NCI-H146 treated with DMSO at 0.1 percent for 48 hours (cell line): ENCODE data around the gene MYCBP2.
"Not testable (repeated sequence)": the region's sequence is repeated elsewhere in the genome, so short reads cannot be mapped to it uniquely, and the experiment has no call there.

Source experiments
- DNase-seq: peaks from one replicate; lab custom pipeline; 2025; ENCODE audit not compliant: unreplicated experiment; lab: John Stamatoyannopoulos, UW

The MYCBP2 gene

GRCh38 chr13:77034881-77035280 lies 292.0 kb downstream of the MYCBP2 start:
- no peak for DNase-seq

DNA sequence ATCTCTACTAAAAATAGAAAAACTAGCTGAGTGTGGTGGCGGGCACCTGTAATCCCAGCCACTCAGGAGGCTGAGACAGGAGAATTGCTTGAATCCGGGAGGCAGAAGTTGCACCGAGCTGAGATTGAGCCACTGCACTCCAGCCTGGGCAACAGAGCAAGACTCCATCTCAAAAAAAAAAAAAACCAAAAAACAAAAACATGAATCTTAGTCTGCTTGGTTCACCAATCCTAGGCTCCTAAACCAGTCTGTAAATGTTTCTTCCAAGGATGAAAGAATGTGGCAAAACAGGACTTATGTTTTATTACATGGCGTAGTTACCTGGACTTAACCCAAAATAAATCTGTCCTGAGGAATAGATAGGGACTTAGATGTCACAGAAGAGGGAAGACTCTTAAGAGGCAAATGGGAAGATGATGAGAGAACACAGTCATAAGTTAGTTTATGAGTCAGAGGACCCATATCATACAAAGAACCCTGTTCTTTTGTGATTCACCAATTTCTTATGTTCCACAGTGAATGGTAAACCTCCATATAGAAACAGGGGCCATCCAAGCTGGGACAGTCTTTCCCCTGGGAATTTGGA lies 293.1 kb downstream of the MYCBP2 start:
- DNase-seq: no peak

DNA sequence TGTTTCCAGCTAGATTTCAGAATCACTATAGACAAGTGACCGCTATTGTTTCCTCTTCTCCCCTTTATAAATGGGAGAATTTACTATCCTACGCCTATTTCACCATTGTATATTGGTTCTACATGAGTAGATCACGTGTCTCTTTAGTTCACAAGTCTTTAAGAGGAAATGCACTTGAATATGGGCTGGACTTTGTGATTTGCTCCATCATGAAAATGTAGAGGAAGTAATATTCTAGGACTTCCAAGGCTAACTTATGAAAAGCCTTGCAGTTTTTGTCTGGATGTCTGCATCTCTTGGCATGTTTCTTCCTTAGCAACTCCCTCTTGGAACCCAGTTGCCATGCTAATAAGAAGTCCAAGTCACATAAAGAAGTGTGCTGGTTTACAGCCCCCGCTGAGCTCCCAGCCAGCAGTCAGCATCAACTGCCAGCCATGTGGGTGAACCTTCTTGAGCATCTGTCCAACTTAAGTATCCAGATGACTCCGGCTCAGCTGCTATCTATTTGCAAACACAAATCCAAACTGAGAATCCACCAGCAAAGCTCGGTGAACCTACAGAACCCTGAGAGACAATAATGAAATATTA lies 295.1 kb downstream of the MYCBP2 start:
- no peak for DNase-seq

DNA sequence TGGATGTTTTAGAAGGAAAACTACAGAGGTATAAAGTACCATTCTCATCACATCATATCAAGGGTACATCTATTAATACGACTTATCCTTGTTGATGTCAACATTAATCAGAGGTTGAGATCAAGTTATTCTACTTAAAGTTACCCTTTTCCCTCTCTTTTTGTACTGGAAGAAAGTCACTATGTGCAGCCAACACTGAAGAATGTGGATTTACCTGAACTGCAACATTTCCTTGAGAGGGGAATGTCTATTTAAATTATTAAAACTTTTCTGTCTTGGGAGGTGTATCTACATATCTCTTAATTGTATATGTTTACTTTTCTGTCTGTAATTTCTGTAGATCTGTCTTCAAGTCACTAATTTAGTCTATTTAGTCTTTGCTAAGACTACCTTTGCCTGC lies 297.5 kb downstream of the MYCBP2 start:
- no peak for DNase-seq

GRCh38 chr13:77028202-77028601 lies 298.7 kb downstream of the MYCBP2 start:
- DNase-seq: no peak

DNA sequence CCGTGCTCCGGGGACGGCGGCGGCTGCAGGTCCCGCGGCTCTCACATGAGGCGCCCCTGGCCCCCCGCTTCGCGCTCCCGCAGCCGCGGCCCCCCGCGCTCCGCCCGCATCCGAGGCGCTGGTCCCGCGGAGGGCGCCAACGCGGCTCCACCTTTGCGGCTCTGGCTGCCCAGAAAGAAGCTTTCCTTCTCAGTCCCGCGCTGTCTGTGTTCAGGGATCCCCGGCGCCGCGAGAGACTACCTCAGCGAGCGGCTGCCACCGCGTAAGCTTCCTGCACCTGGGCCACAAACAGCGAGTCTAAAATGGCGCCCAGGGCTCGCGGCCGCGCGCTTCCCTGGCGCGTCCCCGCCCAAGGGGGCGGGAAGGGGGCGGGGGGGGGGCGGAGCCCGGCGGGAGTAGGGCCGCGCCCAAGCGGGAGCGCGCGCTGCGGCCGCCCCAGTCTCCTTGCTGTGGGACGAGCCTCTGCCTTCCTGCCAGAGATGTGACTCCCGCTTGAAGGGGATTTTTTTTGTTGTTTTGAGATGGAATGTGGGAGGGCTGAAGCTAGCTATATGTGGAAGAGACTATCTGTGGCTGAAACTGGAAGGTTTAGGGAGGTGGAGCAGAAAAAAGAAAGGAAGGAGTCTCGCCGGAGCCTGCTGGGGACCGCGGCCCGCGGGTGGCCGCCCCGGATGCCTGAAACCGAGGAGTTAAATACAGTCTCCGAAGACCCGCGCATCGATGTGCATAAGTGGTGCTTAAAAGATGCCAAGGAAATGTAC lies 299.9 kb downstream of the MYCBP2 start, which contains the start of gene FBXL3:
Gene FBXL3 (minus strand): TSS at position 299 of the 761 bp plus-strand sequence. CDS start 5,299 bp downstream, outside the sequence.
- DNase-seq: peak; percentile 92

- peak; percentile 76 for DNase-seq
These were observed 300.5 kb downstream of the MYCBP2 start for GRCh38 chr13:77026255-77026860.

- no peak for DNase-seq
These were observed 304.6 kb downstream of the MYCBP2 start for GRCh38 chr13:77022341-77022740.

- DNase-seq: no peak
These were observed 307.1 kb downstream of the MYCBP2 start for GRCh38 chr13:77019756-77020155.

DNA sequence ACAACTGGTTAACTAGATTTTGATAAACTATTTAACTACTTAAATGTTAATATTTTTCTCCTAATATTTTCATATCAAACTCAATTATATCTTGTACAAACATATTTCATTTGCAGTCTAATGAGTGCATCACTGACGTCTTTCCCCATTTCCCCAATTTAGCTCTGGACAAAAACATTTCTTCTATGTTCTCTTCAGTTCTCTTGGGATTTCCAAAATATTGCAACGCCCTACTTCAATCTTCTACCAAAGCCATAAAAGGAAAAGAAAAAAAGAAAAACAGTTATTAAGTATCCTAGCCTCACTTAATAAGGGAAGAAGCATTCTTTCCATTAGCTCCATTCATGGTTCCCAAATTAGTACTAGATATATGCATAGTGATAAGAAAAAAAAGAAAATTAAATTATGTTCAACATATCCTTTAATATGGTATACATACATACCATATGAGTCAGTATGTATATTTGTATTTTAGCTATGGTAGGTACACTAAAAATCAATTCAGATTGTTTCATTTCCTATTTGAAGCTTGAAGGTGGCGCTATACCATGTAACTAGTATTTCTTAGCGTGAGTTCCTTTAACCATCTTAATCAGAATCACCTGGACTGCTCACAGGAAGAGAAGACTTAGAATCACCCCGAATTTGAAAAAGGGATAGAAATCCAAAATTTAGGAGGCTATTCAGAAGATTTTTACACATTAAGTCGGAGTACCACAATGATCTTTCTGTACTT lies 309.8 kb downstream of the MYCBP2 start:
- DNase-seq: no peak

DNA sequence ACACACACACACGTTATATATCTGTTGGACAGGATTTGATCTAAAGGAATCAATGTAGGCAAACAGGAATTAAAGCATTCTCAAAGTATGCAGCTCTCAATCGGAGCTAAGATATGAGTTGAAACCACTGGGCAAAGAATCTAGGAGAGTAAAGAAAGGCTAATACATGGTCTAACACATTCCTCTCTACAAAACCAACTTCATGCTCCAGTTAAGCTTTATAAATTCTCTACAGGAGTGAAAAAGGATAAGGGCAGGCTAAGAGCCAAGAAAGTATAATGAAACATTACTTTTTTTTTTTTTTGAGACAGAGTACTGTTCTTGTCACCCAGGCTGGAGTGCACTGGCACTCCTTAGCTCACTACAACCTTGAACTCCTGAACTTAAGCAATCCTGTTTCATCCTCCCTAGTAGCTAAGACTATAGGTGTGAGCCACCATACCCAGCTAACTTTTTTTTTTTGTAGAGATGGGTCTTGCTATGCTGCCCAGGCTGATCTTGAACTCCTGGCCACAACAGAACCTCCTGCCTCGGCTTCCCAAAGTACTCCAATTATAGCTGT lies 310.6 kb downstream of the MYCBP2 start:
- DNase-seq: no peak

DNA sequence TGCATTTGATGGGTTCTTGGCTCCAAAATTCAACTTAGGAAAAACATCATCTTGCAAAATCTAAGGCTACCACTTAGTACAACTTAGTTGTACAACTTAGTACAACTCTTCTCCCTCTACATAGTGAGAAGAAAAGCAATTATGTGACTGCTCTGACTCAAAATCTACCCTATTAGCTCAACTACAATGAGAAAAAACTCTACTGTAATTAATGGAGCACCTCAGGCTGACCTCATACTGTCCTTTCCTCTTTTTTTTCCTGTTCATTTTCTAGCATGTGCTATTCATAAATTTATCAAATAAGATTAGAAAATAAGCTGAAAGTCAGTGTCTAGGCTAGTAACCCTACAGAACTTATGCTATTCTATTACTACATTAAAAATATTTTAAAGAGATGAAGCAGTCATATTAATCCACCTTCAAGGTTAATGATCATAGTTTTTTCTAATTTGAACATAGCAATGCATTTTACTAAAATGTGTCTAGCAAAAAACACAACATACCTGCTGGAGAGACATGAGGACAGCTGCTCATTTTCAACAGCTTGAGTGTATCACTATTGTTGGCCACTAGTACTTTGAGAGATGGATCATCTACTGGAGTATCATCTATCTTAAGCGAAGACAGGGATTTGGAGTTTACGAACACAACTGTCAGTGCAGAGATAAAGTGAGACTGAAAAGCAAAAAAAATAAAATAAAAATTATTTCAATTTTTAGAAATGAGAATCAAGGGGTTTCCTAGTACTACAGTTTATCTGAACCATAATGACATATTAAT lies 311.8 kb downstream of the MYCBP2 start:
- no peak for DNase-seq

- DNase-seq: no peak
These were observed 312.9 kb downstream of the MYCBP2 start for GRCh38 chr13:77013853-77014542.

- DNase-seq: not testable (repeated sequence)
These were observed 317.2 kb downstream of the MYCBP2 start for GRCh38 chr13:77009719-77010118.

DNA sequence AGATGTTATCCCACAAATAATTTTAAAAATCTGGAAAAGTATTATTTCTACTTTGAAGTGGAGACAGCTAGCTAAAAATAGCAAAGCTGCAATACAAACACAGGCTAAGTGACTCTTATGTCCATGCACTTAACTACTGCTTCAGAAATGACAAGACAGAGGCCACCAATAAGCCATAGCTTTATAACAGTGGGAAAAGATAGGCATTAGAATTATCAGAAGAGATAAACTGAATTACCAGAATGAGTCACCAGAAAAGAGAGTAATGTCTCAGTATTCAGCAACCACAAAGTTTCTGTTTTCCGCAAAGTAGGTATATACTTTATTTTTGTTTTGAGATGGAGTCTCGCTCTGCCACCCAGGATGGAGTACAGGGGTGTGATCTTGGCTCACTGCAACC lies 317.9 kb downstream of the MYCBP2 start:
- DNase-seq: no peak

DNA sequence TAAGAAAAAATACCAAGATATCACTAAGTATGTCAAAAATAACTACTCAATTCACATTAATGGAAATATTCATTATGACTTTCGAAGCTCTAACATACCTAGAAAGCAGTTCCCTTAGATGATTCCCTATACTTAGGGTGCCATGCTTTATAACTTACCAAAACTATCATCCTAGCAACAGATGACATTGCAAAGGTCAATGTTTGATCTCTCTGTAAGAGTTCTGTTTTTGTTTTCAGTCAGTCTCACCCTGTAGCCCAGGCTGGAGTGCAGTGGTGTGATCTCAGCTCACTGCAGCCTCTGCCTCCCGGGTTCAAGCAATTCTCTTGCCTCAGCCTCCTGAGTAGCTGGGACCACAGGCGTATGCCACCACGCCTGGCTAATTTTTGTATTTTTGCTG lies 318.6 kb downstream of the MYCBP2 start:
- not testable (repeated sequence) for DNase-seq

DNA sequence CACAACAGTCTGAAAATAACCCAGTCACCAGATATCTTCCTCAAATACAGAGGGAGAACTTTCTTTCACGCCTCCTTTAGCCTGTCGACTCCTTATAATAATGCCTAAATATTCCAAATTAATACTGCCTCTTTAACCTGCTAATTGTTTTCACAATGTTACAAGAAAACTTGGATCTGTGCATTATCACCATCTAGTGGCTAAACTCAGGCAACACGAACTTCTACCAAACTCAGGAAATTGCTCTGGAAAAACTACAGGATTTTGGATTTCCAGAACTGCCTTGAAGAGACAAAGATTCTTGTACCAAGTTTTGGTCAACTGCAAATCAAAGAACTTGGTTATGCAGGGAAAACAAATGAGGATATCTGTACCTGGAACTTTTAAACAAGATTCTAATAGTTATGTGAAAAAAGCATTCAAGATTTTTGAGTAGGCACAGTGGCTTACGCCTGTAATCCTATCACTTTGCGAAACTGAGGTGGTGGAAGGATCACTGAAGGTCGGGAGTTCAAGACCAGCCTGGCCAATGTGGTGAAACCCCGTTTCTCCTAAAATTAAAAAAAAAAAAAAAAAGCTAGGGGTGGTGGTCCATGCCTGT lies 324.2 kb downstream of the MYCBP2 start:
- DNase-seq: peak; percentile 17

DNA sequence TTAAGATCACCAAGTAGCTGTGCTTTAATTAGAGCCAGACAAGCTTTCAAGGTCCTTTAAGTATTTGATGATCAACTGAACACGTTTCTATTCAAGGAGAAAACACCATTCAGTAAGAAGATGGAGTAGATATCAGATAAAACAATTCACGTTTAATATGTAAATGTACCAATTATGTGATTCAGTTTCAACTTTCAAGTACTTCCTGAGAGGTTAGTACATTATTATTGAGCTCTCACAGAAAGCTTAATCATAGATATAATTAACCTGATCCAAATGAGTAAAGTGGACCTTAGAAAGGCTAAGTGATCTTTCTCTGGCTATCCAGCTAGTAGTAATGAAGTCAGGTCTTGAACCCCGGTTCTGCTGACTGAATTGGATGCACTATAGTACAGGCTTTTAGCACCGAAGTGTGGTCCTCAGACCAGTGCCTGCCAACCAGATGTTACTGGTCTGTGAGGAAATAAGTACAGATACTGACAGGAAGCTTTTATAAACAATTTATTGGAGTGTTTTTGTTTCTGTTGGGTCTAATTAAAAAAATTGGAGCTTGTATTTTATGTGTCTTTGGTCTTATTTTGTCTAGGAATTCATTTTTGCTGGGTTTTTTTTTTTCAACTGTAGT lies 324.8 kb downstream of the MYCBP2 start:
- no peak for DNase-seq

DNA sequence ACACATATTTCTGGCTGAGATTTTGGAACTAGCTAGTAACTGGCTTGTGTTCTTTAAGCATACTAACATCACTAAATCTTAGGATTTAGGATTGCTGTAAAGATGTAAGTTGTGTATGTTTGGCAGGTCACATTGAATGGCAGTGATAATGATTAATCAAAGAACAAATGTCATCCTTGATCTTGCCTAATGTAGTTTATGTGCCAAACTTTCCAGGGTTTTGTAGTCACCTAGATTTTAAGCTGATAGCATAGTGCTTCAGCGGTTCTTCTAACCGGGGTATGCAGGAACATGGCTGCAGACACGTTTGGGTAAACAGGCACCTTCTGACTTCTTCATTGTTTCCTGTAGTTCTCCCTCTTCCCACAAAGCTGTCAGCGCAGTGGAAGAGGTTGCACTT lies 325.4 kb downstream of the MYCBP2 start:
- DNase-seq: no peak
